22Rv1 (cell line): ENCODE data around the gene ZMAT5.

Source experiments
- ZFX ChIP-seq: fragments of 450-650 bp; IDR thresholded peaks from 2 replicates; pipeline ENCODE4 v1.6.1; 2017; ENCODE audit warnings: antibody characterized with exemption, borderline replicate concordance
- TF ChIP-seq, protein P1 (sequence below): fragments of 450-650 bp; IDR thresholded peaks from 2 replicates; pipeline ENCODE4 v1.5.1; 2017; ENCODE audit warnings: mild to moderate bottlenecking

DNA sequence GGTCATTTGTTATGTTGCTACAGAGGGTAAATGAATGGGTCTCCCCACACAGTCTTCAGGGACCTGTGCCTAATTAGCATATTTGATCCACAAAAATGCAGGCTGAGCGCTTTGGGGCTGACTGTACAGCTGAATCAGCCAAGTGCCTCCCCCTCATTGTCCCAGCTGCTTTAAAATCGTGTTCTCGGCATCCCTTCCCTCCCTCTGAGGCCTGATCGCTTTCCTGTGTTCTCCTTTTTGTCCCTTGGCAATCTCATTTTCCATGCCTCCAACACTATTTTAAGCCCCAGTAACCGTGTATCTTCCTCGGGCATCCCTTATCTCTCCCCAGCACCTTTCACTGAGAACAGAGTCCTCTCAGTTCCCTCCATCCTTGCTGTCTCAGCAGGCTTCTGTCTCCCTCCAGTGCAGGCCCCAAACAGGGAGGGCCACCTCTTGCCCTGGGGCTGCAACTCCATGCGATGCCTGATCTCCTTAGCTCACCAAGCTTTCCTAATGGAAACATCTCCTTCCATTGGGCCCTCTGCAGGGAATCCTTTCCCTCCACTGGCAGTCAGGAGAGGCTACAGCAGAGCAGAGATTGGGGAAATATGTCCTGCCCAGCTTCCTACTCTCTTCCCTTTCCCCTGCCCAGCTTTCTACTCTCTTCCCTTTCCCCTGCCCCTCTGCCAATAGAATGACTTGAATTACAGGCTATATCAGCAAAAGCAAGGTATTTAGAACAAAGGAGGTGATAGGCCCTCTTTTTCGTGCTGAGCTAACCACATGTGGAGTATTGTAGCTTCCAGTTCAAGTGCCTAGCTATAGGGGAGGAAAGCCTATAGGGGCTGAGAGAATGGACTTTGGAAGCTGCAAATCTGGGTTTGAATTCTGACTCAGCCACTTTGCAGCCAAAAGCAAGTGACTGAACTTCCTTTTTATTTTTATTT lies 14.2 kb upstream of the ZMAT5 start:
- TF ChIP-seq, protein P1, sequence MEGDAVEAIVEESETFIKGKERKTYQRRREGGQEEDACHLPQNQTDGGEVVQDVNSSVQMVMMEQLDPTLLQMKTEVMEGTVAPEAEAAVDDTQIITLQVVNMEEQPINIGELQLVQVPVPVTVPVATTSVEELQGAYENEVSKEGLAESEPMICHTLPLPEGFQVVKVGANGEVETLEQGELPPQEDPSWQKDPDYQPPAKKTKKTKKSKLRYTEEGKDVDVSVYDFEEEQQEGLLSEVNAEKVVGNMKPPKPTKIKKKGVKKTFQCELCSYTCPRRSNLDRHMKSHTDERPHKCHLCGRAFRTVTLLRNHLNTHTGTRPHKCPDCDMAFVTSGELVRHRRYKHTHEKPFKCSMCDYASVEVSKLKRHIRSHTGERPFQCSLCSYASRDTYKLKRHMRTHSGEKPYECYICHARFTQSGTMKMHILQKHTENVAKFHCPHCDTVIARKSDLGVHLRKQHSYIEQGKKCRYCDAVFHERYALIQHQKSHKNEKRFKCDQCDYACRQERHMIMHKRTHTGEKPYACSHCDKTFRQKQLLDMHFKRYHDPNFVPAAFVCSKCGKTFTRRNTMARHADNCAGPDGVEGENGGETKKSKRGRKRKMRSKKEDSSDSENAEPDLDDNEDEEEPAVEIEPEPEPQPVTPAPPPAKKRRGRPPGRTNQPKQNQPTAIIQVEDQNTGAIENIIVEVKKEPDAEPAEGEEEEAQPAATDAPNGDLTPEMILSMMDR = no peak
- TF ChIP-seq ZFX = no peak
